Pancreas (tissue), 10 donors: ENCODE results near the gene RET. TPM values are rescaled to one million over a fixed set of nuclear protein-coding genes. Genes with fewer than 3 reads are reported as not detected.

ENCODE experiments used
- ATAC-seq, 4 donors: fragments of 200-7000 bp; cut with Tn5 transposase; one replicate each; pipeline versions ENCODE4 v1.8.0 to v1.9.1; 2020; ENCODE audit warnings: mild to moderate bottlenecking in 4 of 4, moderate library complexity in 4 of 4
- DNase-seq, 6 donors: peaks; one replicate each; pipeline ENCODE4 v3.0.0-alpha.2; 2020
- FAIRE-seq: peaks from 2 replicates; lab custom pipeline; 2012; peaks lifted over from hg19 to GRCh38; lab: Jason Lieb, UNC
- H3K27ac ChIP-seq, 4 donors: fragments of 200-600 bp; sonication (generic); 1 replicate in 3 of 4; 2 replicates in 1 of 4; pipeline versions ENCODE4 v1.5.0 to v1.8.0; 2020
- H3K27me3 ChIP-seq, 4 donors: fragments of 200-600 bp; one replicate each; pipeline ENCODE4 v1.8.0; 2021
- H3K36me3 ChIP-seq, 3 donors: fragments of 200-600 bp; sonication (generic) in 1 of 3; one replicate each; pipeline versions ENCODE4 v1.5.0 to v1.8.0; 2020 to 2021
- H3K4me1 ChIP-seq, 3 donors: fragments of 200-600 bp; one replicate each; pipeline ENCODE4 v1.8.0; 2021
- H3K4me3 ChIP-seq, 4 donors: fragments of 200-600 bp; sonication (generic) in 2 of 4; one replicate each; pipeline versions ENCODE4 v1.5.0 to v1.8.0; 2020 to 2021
- H3K9me3 ChIP-seq, 4 donors: fragments of 200-600 bp; one replicate each; pipeline ENCODE4 v1.8.0; 2021
- WGBS, 2 donors: extraction: QIAGEN DNeasy Blood & Tissue Kit; methylation state at CpG; one replicate each; pipeline ENCODE4 v1.1.7; 2013; 5-methylcytosine and 5-hydroxymethylcytosine counted together
- intact Hi-C, 3 donors: fragments of 100-400 bp; cut with DNase I; formaldehyde crosslinking; loops; one replicate each; pipeline versions ENCODE4 v1.11.1 to v1.14.2; 2022
- polyA plus RNA-seq, 2 donors: library from polyadenylated mRNA; stranded (reverse); fragments of 200-250 nt; gene quantifications; one replicate each; pipeline ENCODE4 v1.2.3, GENCODE V29; 2013
- total RNA-seq, 6 donors: library from RNA; stranded (reverse); fragmentation: NEBNext Ultra II Directional in 4 of 6; extraction: Animal tissue kit (Norgen Biotek cat#: 25700) in 4 of 6; gene quantifications; one replicate each; pipeline versions ENCODE4 v1.2.1 to v1.2.4, GENCODE V29; 2021 to 2023
- TF ChIP-seq, protein P1 (sequence below), 4 donors: fragments of 200-600 bp; sonication (generic) in 3 of 4; IDR thresholded peaks; one replicate each; pipeline versions ENCODE4 v1.5.0 to v1.8.0; 2021; ENCODE audit warnings: antibody characterized with exemption in 4 of 4
- donor health status: healthy with polysubstance abuse.
- donor health status: DM: no; HTN: no; CAD: no; lungs with moderate emphysema.
- donor health status: DM: no; HTN: no; CAD: no.
- donor health status: control.
- donor health status: control.
- donor health status: Bipolar disorder and iron deficiency.
- donor health status: DM: yes; HTN: yes; CAD: no.
- donor health status: DM: no; HTN: no; CAD: no.
- donor health status: DM: no; HTN: no; CAD: no.
- donor health status: DM: yes; HTN: yes; CAD: no.

RET gene
- total and polyA plus RNA-seq, 8 donors = 0.32 to 4.4 (median 0.83) TPM

- Histone ChIP-seq H3K36me3 (no peaks in the 10 kb centered on the region), H3K9me3 (no peaks in the 10 kb centered on the region), H3K27me3 (no peaks in the 10 kb centered on the region), H3K4me1 (no peaks in the 10 kb centered on the region), H3K27ac (no peak overlapping the region), H3K4me3 (no peak overlapping the region)
- intact Hi-C loops = no loop called here
- ATAC-seq (no peak), DNase-seq (peak in 1 of 6 donors; percentile 37), FAIRE-seq (no peak)
- TF ChIP-seq, protein P1, sequence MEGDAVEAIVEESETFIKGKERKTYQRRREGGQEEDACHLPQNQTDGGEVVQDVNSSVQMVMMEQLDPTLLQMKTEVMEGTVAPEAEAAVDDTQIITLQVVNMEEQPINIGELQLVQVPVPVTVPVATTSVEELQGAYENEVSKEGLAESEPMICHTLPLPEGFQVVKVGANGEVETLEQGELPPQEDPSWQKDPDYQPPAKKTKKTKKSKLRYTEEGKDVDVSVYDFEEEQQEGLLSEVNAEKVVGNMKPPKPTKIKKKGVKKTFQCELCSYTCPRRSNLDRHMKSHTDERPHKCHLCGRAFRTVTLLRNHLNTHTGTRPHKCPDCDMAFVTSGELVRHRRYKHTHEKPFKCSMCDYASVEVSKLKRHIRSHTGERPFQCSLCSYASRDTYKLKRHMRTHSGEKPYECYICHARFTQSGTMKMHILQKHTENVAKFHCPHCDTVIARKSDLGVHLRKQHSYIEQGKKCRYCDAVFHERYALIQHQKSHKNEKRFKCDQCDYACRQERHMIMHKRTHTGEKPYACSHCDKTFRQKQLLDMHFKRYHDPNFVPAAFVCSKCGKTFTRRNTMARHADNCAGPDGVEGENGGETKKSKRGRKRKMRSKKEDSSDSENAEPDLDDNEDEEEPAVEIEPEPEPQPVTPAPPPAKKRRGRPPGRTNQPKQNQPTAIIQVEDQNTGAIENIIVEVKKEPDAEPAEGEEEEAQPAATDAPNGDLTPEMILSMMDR (IDR thresholded peaks at IDR 0.05) = no peak
- 81 to 88% methylated on average over 6 of the region's 6 CpGs for WGBS, 2 donors
These were observed 11.1 kb upstream of the RET start for GRCh38 chr10:43065761-43066160.

DNA sequence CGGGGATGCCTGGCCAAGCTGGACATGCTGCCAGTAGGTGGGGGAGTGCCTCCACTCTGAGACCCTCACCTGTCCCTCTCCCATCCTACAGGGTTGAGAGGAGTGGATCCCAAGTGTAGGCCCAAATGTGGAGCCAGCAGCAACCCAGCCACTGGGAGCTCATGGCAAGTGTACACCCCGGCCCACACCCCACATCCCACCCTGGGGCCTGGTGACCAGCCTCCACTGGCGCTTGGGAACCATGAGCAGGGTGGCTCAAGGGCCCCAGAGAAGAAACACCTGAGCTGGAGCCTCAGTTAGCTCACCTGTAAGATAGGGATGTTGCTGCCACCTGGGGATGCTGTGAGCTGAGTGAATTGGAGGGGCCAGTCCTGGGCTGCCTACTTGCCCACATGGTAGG, 10.4 kb upstream of the RET start:
- H3K4me1 ChIP-seq = no peaks in the 10 kb centered on the region
- no peaks in the 10 kb centered on the region for H3K27me3 ChIP-seq
- no peak overlapping the region for H3K4me3 ChIP-seq
- no peak for FAIRE-seq
- WGBS, 2 donors = 45 to 62% methylated on average over 3 of the region's 3 CpGs
- no peak overlapping the region for H3K27ac ChIP-seq
- no peak for ATAC-seq
- no peaks in the 10 kb centered on the region for H3K9me3 ChIP-seq
- H3K36me3 ChIP-seq = no peaks in the 10 kb centered on the region
- peak in 1 of 6 donors; percentile 31 for DNase-seq
- TF ChIP-seq, protein P1 (IDR thresholded peaks at IDR 0.05) = no peak
- intact Hi-C loops = no loop called here

DNA sequence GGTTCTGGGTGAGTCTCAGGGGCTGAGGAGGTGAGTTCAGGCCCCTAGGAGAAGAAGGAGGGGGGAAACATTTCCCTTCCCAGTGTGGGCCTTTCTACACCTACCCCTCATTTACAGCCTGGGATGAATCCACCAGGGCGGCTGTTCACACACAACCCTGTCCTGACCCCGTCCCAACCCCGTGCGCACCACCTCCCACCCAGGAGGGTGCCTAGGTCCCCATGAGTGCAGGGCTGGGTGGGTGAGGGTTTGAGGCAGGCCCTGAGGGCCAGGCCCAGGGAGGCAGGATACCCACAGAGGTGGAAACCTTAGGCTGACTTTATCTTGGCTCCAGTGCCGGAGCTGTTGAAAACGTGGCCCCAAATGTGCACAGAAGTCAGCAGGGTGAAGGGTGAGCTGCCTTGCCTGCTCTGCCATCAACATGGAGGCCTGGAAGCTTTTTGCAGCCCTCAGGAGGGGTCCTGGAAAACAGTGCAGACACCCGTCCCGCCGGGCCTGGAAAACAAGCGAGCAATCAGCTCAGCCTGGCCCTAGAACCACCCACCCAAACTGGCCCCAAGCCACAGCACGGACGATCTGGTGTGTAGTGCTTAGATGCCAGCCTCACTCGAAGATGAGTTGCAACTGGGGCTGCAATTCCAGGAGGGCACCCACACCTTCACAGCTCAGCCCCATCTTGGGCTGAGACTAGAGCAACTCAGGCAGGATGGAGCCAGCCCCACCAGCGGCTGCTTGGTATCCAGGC, 9.3 kb upstream of the RET start:
- DNase-seq (peak in 2 of 6 donors; percentile 44 to 50), FAIRE-seq (no peak), ATAC-seq (no peak)
- Histone ChIP-seq H3K4me1 (no peaks in the 10 kb centered on the region), H3K27me3 (no peaks in the 10 kb centered on the region), H3K9me3 (no peaks in the 10 kb centered on the region), H3K36me3 (no peaks in the 10 kb centered on the region), H3K27ac (no peak overlapping the region), H3K4me3 (no peak overlapping the region)
- intact Hi-C loops = no loop called here
- 83 to 84% methylated on average over 14 of the region's 14 CpGs for WGBS, 2 donors
- TF ChIP-seq, protein P1 (IDR thresholded peaks at IDR 0.05) = no peak

- TF ChIP-seq, protein P1 (IDR thresholded peaks at IDR 0.05) = no peak
- intact Hi-C loops = no loop called here
- Histone ChIP-seq H3K4me1 (no peaks in the 10 kb centered on the region), H3K36me3 (no peaks in the 10 kb centered on the region), H3K9me3 (no peaks in the 10 kb centered on the region), H3K4me3 (no peak overlapping the region), H3K27me3 (no peaks in the 10 kb centered on the region), H3K27ac (no peak overlapping the region)
- DNase-seq = peak in 1 of 6 donors; percentile 45
- no peak for FAIRE-seq
- ATAC-seq = no peak
- WGBS, 2 donors = 81 to 84% methylated on average over 5 of the region's 5 CpGs
These were observed 8.8 kb upstream of the RET start for GRCh38 chr10:43068136-43068395.

DNA sequence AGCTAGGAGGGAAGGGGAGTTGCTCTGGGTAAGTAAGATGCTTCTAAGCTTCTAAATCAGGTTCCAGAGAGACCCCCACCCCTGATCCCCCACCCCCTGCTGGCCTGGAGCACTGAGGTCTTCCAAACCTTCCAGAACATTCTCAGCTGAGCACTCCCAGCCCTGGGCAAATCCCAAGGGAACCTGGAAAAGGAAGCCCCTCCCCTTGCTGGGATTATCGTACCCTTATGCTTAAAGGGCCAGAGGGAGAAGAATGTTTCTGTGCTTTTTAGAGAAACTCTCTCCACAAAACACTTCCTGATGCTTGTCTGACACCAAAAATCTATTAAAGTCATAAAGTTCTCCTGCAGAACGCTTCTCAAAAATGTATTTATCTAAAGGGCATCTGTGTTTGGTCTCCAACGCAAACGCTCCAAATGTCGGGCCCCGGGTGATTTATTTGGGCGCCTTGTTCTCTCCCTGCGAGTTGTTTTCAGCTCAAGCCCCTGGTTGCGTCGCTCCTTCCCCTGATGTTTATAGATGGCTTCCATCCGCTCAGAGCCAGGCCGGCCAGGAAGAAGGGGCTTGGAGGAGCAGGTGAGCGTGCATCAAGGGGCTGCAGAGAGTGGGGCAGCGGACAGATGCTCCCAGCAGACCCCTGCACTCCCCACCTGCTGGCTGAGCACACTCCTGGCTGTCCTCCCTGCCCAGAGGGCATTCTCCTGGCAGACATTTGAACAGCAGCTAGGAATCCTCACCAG, 8.2 kb upstream of the RET start:
- Histone ChIP-seq H3K27ac (no peak overlapping the region), H3K4me3 (no peak overlapping the region), H3K4me1 (no peaks in the 10 kb centered on the region), H3K27me3 (no peaks in the 10 kb centered on the region), H3K9me3 (no peaks in the 10 kb centered on the region), H3K36me3 (no peaks in the 10 kb centered on the region)
- DNase-seq (peak in 2 of 6 donors; percentile 26 to 35), ATAC-seq (no peak), FAIRE-seq (no peak)
- WGBS, 2 donors = 60 to 62% methylated on average over 14 of the region's 14 CpGs
- TF ChIP-seq, protein P1 (IDR thresholded peaks at IDR 0.05) = no peak
- intact Hi-C loops = no loop called here
